DMS153 treated with DMSO at 0.1 percent for 48 hours (cell line): ENCODE results near the gene ITSN1.
"Not testable (repeated sequence)": the region's sequence is repeated elsewhere in the genome, so short reads cannot be mapped to it uniquely, and the experiment has no call there.

Experiments used
- DNase-seq: peaks from one replicate; lab custom pipeline; 2025; ENCODE audit not compliant: unreplicated experiment; lab: John Stamatoyannopoulos, UW

ITSN1 gene

DNA sequence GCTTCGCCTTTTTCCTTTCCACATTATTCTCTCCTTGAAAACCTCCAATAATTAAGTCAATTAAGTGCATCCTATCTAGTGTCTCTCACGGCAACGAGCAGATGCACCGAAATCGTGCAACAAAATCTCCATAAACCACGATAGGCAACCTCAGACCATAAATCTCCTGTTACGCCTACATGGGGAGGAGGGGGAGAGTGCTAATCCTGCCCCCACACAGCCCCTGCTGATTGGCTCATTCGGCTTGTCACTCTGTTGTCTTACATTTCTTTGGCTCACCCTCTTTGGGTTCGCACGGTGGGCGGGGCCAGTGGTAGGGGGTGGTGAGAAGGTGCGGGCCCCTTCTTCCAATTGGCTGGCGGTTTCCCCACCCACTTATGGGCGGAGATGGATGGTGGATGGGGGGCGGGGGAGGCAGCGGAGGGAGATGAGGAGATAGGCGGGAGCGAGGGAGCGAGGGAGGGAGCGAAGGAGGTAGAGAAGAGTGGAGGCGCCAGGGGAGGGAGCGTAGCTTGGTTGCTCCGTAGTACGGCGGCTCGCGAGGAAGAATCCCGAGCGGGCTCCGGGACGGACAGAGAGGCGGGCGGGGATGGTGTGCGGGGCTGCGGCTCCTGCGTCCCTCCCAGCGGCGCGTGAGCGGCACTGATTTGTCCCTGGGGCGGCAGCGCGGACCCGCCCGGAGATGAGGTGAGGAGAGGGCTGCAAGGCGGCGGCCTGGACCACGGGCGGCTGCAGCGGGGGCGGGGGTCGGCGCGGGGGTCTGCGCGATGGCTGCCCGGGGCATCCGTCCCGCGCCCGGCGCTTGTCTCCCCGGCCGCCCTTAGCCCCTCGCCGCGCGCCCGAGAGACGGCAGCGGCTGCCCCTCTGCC lies at the start of gene ITSN1:
ITSN1 (plus strand) TSS at position 475 of the 869 bp plus-strand sequence. CDS start 76,328 bp downstream, outside the sequence.
- DNase-seq: peak; percentile 95

- DNase-seq: no peak
These were observed 44.2 kb upstream of the ITSN1 start for GRCh38 chr21:33598051-33598450.

- DNase-seq: no peak
These were observed 33.7 kb upstream of the ITSN1 start for GRCh38 chr21:33608559-33608958.

- DNase-seq: no peak
These were observed 31.1 kb upstream of the ITSN1 start for GRCh38 chr21:33611006-33611744.

- not testable (repeated sequence) for DNase-seq
These were observed 24.7 kb upstream of the ITSN1 start for GRCh38 chr21:33617565-33617964.

- no peak for DNase-seq
These were observed 23.9 kb upstream of the ITSN1 start for GRCh38 chr21:33618407-33618806.

DNA sequence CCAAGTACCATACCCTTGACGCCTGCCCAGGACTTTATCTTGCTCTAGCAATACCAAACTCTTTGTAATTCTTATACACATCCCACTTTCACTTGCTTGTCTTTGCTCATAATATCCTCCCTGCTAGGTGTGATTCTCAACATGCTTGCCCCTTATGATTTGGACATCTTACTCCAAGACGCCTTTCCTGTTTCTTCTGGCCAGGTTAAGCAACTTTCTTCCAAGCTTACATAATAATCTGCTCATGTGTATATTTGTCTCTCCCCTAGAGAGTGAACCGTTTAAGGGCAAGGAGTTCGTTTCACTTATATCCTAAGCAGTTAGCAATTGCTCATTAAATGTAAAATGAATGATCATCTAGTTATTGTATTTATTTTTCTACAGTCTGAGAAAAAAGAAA lies 22.6 kb upstream of the ITSN1 start:
- no peak for DNase-seq

DNA sequence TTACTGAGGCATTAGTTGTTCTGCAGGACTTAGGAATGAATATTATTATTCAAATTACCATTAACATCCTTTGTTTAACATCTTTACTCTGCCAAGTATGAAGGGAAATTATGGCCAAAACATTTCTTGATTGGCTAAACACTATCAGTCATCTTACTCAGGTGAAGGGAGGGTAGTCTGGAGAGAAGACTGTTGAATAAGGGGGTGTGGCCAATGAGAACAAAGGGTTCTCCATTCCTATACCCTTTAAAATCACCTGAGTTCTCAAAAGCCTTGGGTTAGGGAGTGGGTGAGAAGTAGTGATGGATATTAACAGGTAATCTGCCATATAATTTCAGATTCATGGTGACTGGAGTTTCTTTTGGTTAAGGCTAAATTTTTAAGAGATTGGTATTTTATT lies 20.0 kb upstream of the ITSN1 start:
- DNase-seq: no peak

- not testable (repeated sequence) for DNase-seq
These were observed 16.1 kb upstream of the ITSN1 start for GRCh38 chr21:33626151-33626550.

DNA sequence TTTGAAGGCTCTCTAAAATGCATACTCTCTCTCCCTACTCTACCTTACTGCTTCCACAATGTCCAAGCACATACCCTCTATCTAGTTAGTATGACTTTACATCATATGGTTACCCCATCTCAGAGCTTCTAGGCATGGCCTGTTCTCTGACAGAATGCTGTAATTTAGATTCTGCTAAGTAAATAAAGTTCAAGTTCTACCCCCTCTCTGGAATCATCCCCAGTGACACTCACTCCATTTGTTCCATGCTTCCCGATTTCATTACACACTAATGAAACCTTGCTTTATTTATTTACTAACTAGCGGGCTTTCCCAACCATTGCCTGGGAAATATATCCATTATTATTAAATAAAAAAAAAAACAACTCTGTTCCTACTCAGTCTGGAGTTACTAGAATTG lies 8.0 kb upstream of the ITSN1 start:
- DNase-seq: no peak

DNA sequence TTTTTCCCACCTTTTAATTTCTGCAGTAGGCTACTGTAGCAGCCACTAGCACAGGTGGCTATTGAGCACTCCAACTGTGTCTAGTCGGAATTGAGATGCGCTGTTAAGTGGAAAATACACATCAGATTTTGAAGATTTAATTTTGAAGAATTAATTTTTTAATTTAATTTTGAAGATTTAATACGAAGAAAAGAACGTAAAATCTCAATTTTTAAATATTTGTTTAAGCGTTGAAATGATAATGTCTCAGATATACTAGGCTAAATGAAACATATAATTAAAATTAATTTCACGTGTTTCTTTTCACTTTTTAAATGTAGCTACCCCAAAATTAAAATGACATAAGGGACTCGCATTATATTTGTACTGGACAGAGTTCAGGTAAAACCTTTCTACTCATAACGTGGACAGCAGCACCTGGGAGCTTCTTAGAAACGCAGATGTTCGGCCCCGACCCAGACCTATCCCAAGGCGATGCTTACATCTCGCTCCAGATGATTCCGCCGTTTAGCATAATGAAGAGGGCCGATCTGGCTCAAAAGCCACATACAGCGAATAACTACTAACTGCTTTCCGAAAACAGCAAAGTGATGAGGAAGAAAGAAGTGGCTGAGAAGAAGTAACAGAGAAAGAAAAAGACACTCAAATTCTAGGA lies 1.5 kb upstream of the ITSN1 start:
- DNase-seq: peak; percentile 45

GRCh38 chr21:33641352-33642026 lies 812 bp upstream of the ITSN1 start, which contains the start of gene CRYZL1:
Gene CRYZL1, minus strand, starts transcription at chr21:33641741. Its CDS starts 10,190 bp downstream, at chr21:33631551.
- peak; percentile 99 for DNase-seq

DNA sequence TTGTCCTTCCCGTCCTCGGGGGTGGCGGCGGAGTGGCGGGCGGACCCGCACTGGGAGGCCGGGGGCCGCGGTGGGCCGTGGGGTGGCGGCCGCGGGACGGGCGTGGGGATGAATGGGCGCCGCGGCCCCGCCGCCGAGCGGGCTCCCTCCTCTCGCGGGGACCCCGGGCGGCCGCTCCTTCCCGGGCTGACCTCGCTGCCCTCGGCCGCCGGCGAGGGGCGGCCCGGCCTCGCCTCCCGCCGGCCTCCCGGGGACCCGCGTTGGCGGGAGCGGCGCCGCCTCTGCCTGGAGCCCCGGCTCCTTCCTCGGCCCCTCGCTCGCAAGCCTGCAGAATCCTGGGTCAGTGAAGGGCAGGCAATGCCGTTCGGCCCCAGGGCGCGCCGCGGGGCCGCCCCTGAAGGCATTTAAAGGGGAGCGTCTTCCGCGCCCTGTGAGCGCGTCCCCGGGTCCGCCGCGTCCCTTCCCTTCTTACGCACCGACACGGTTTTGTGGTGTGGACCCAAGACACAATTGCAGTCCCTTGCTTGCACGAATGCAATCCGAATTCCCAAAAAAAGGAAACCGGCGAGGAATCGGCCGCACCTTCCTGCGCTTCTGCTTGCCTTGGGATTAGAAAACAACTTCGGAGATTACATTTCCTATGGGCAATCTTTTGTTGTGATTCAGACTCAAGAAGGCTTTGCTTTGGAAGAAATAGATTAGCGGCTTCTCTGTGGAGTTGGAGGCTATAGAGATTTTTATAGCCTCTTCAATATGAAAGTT lies 776 bp downstream of the ITSN1 start:
- peak; percentile 6 for DNase-seq

GRCh38 chr21:33643658-33644311 lies 1.5 kb downstream of the ITSN1 start:
- no peak for DNase-seq

DNA sequence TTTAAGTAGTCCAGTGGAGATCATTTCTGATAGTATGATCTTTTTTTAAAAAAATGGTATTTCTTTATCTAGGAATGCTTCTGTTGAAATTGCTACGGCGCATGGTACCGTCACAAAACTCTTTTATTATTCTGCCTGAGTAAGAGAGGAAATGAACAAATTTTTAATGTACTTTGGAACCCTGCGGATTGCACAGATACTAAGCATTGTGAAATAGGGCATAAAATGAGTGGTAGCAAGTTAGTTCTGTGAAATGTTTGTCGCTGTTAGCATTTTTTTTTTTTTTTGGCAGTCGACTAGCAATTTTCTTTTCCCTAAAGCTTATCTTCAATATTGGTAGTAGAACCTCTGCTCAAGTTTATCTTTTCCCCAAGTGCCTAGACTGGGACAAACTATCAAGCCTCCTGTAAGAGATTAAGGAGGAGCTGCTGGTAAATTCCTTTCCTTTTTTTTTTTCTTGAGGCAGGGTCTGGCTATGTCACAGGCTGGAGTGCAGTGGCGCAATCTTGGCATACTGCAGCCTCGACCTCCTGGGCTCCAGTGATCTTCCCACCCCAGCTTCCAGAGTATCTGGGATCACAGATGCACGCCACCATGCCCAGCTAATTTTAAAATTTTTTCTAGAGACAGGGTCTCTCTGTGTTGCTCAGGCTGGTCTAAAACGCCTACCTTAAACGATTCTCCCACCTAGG lies 2.2 kb downstream of the ITSN1 start:
- no peak for DNase-seq

DNA sequence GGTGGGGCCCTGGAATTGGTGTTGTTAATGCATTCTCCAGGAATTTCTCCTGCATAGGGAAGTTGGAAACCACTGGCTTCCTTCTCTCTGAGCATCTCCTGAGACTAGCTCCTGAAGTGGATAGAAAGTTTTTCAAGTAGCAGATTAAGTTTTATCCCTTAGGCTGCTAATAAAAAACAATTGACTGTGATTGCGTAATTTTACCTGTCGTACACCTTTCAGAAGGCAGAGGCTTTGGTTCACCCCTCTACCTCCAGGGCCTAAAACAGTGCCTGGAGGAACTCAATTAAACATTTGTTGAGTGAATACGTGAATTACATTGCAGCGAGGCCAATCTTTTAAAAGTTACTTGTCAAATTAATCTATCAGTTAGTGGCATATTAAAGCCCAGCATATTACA lies 3.4 kb downstream of the ITSN1 start:
- DNase-seq: no peak

DNA sequence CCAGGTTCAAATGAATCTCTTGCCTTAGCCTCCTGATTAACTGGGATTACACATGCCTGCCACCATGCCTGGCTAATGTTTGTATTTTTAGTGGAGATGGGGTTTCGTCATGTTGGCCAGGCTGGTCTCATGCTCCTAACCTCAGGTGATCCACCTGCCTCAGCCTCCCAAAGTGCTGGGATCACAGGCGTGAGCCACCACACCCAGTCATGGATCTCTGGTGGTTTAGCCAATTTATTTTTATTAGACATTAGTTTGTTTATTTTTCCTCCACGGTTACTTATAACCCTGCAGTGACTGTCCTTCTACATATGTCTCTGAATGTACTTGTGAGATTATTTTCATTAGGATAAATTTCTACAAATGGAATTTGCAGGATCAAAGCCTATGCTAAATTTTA lies 5.3 kb downstream of the ITSN1 start:
- DNase-seq: no peak

DNA sequence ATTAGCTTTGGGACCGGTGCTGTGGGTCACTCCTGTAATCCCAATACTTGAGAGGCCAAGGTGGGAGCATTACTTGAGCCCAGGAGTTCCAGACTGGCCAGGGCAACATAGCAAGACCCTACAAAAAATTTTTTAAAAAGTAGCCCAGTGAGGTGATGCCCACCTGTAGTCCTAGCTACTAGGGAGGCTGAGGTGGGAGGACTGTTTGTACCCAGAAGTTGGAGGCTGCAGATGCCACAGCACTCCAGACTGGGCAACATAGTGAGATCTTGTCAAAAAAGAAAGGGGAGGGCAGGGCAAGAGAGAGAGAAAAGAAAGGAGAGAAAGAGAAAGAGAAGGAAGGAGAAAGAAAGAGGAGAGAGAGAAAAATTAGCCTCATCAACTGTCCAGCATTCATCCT lies 6.3 kb downstream of the ITSN1 start:
- DNase-seq: no peak

DNA sequence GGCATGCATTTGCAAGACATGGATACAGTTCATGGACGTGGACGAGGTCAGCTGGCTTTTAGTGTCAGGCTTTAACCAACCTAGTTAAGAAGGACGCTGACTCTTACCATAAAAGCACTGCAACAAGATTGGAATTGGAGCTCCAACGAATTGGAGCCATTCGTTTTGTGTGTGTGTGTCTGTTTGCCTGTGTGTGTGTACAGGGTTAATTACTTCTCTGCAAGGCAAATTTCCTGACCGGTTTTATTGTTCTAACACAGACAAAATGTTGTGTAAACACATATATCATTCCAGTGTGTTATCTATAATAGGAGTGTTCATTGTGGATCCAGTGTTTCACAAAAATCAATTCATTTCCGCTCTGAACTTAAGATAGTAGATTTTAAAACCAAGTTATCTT lies 7.9 kb downstream of the ITSN1 start:
- DNase-seq: no peak
